Fibroblast of the aortic adventitia (primary cell): ENCODE data around the gene DICER1. TPM values are rescaled to one million over a fixed set of nuclear protein-coding genes. Genes with fewer than 3 reads are reported as not detected.

Experiments
- DNase-seq: peaks from one replicate; pipeline ENCODE4 v3.0.0-alpha.2; 2010; ENCODE audit warnings: low read depth
- H3K4me3 ChIP-seq: 2 replicates; pipeline ENCODE4 v1.5.1; 2011; ENCODE audit warnings: low read depth, mild to moderate bottlenecking, control low read depth, low read length, moderate library complexity
- CTCF ChIP-seq: IDR thresholded peaks from 2 replicates; pipeline ENCODE4 v1.5.1; 2011; ENCODE audit warnings: mild to moderate bottlenecking, low read length, control low read depth, inconsistent platforms; ENCODE audit not compliant: insufficient read depth
- total RNA-seq: library from RNA; depleted of rRNA; stranded (reverse); fragments of >200 nt; gene quantifications from 2 replicates; pipeline ENCODE4 v1.2.3, GENCODE V29; 2012; ENCODE audit warnings: low replicate concordance

DICER1 gene
- total RNA-seq, 1 donor: 46.6 TPM

- no peak overlapping the region for H3K4me3 ChIP-seq
- no peak for DNase-seq
- no peak for TF ChIP-seq CTCF
Observed at GRCh38 chr14:95121911-95122620, 35.3 kb downstream of the DICER1 start.

GRCh38 chr14:95119336-95119735, 38.0 kb downstream of the DICER1 start:
- no peak for TF ChIP-seq CTCF
- DNase-seq: no peak
- no peak overlapping the region for H3K4me3 ChIP-seq

- TF ChIP-seq CTCF: no peak
- no peak overlapping the region for H3K4me3 ChIP-seq
- DNase-seq: no peak
Observed at GRCh38 chr14:95117937-95118721, 39.2 kb downstream of the DICER1 start.

GRCh38 chr14:95113476-95113875, 43.9 kb downstream of the DICER1 start:
- DNase-seq: no peak
- no peak for TF ChIP-seq CTCF
- H3K4me3 ChIP-seq: no peak overlapping the region

GRCh38 chr14:95111507-95112164, 45.7 kb downstream of the DICER1 start:
- H3K4me3 ChIP-seq: no peak overlapping the region
- TF ChIP-seq CTCF: no peak
- no peak for DNase-seq

- no peak for TF ChIP-seq CTCF
- H3K4me3 ChIP-seq: no peak overlapping the region
- DNase-seq: no peak
Observed at GRCh38 chr14:95110178-95110577, 47.2 kb downstream of the DICER1 start.
